GM23248 (cell line): ENCODE results near the gene CHST3. TPM values are rescaled to one million over a fixed set of nuclear protein-coding genes. Genes with fewer than 3 reads are reported as not detected.

Experiments
- DNase-seq: peaks from one replicate; pipeline ENCODE4 v3.0.0-alpha.2; 2015
- H2AFZ ChIP-seq: fragments of 200-600 bp; sonication (generic); 2 replicates; pipeline ENCODE4 v1.6.1; 2016; ENCODE audit warnings: antibody characterized with exemption
- H3F3A ChIP-seq: fragments of 200-600 bp; sonication (generic); 2 replicates; pipeline ENCODE4 v1.6.1; 2016; ENCODE audit warnings: mild to moderate bottlenecking, antibody characterized with exemption, mixed run types; ENCODE audit not compliant: insufficient read depth
- H3K27ac ChIP-seq: fragments of 200-600 bp; sonication (generic); 2 replicates; pipeline ENCODE4 v1.5.1; 2016; ENCODE audit warnings: mild to moderate bottlenecking
- H3K27me3 ChIP-seq: fragments of 200-600 bp; sonication (generic); replicated peaks from 2 replicates; pipeline ENCODE4 v1.6.1; 2016; ENCODE audit warnings: mild to moderate bottlenecking; ENCODE audit not compliant: insufficient read depth
- H3K36me3 ChIP-seq: fragments of 200-600 bp; sonication (generic); 2 replicates; pipeline ENCODE4 v1.6.1; 2016; ENCODE audit warnings: low read depth, mild to moderate bottlenecking
- H3K4me1 ChIP-seq: fragments of 200-600 bp; sonication (generic); 2 replicates; pipeline ENCODE4 v1.6.1; 2016; ENCODE audit warnings: mild to moderate bottlenecking; ENCODE audit not compliant: insufficient read depth
- H3K4me2 ChIP-seq: fragments of 200-600 bp; sonication (generic); one replicate; pipeline ENCODE4 v1.6.1; 2016; ENCODE audit warnings: mild to moderate bottlenecking; ENCODE audit not compliant: unreplicated experiment
- H3K4me3 ChIP-seq: fragments of 200-600 bp; sonication (generic); 2 replicates; pipeline ENCODE4 v1.5.1; 2016; ENCODE audit warnings: mild to moderate bottlenecking
- H3K79me2 ChIP-seq: fragments of 200-600 bp; sonication (generic); 2 replicates; pipeline ENCODE4 v1.6.1; 2016; ENCODE audit warnings: mild to moderate bottlenecking; ENCODE audit not compliant: insufficient read depth
- H3K9ac ChIP-seq: fragments of 200-600 bp; sonication (generic); 2 replicates; pipeline ENCODE4 v1.6.1; 2016; ENCODE audit warnings: mild to moderate bottlenecking
- H3K9me2 ChIP-seq: fragments of 200-600 bp; sonication (generic); 2 replicates; pipeline ENCODE4 v1.6.1; 2016; ENCODE audit warnings: mixed run types, mild to moderate bottlenecking, moderate library complexity; ENCODE audit not compliant: insufficient read depth
- H3K9me3 ChIP-seq: fragments of 200-600 bp; sonication (generic); one replicate; pipeline ENCODE4 v1.6.1; 2017; ENCODE audit warnings: low read depth
- H4K20me1 ChIP-seq: fragments of 200-600 bp; sonication (generic); 2 replicates; pipeline ENCODE4 v1.6.0; 2016; ENCODE audit not compliant: insufficient read depth
- EZH2 ChIP-seq: fragments of 200-600 bp; sonication (generic); IDR thresholded peaks from 2 replicates; pipeline ENCODE4 v1.6.1; 2018; ENCODE audit warnings: antibody characterized with exemption, mild to moderate bottlenecking; ENCODE audit not compliant: insufficient read depth, poor library complexity, severe bottlenecking
- EZH2phosphoT487 ChIP-seq: fragments of 200-600 bp; sonication (generic); IDR thresholded peaks from 2 replicates; pipeline ENCODE4 v1.6.1; 2018; ENCODE audit warnings: antibody characterized with exemption, moderate library complexity, mild to moderate bottlenecking, low read depth; ENCODE audit not compliant: insufficient read depth
- WGBS, 2 experiments: methylation state at CpG; one replicate each; pipeline ENCODE4 v1.1.6; 2015 to 2017; ENCODE audit warnings: low lambda C conversion rate in 2 of 2, low coverage in 1 of 2; ENCODE audit errors: missing lambda C conversion rate in 2 of 2; 5-methylcytosine and 5-hydroxymethylcytosine counted together
- in situ Hi-C: fragments of 300-500 bp; cut with MboI; formaldehyde crosslinking; loops from 2 replicates; pipeline ENCODE4 v1.15.0; 2020
- polyA plus RNA-seq: library from polyadenylated mRNA; unstranded; fragments of >200 nt; fragmentation: Nextera tagmentation; extraction: Ambion mirVana; gene quantifications from 2 replicates; pipeline ENCODE4 v1.2.1, GENCODE V29; 2016
- total RNA-seq: library from RNA; depleted of rRNA; stranded (reverse); fragments of >200 nt; shearing (Covaris generic); gene quantifications from 2 replicates; pipeline ENCODE4 v1.2.3, GENCODE V29; 2014

Gene CHST3
- total and polyA plus RNA-seq, 2 experiments from 2014 or later: 10.7 to 42.2 TPM

DNA sequence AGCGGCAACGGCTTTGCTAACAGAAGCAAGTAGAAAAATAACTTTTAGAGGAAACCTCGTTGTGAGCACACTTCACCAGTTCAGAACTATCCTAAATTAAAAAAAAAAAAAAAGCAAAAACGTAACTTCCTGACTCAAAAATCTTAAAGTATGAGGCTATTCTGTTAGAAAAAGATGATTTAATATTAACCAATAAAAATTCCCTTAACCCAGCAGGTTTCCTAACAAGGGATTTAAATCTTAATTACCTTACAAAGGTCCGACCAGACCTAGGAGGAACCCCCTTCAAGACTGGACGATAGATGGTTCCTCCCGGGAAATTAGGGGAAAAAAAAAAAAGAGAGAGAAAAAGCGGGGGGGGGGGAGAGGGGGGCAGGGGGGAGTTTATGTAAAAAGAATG is 22.9 kb upstream of the CHST3 start:
- no peaks in the 10 kb centered on the region for H3K27me3 ChIP-seq
- DNase-seq: no peak
- WGBS, 2 experiments: 39 to 47% methylated on average over 7 to 8 of the region's 8 CpGs

DNA sequence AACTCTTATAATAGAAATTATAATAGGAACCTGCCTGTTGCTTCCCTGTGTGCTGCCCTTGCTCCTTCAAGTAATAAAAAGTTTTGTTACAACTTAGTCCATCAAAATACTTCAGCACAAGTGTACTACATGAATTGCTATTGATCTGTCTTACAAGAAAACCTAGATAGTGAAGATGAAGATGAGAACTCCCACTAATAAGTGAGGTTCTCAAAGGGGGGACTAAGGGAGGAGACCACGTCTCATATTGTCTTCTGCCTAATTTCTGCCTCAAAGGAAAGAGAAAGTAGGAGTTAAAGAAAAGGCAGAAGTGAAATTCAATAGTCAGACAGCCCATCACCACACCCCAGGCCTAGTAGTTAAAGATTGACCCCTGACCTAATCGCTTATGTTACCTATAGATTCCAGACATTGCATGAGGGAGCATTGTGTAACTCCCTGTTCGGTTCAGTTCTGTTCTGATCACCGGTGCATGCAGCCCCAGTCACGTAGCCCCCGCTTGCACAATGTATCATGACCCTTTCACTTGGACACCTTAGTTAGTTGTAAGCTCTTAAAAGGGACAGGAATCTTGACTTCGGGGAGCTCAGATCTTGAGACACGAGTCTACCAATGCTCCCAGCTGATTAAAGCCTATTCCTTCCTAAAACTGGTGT is 18.2 kb upstream of the CHST3 start:
- Histone ChIP-seq H3K36me3 (no peaks in the 10 kb centered on the region), H3K27me3 (peaks cover 6% of the 10 kb centered on the region; the same call in 1 of the 2 replicates), H2AFZ (no peak overlapping the region), H3K27ac (no peak overlapping the region), H3K9me3 (peaks cover 6% of the 10 kb centered on the region), H3K9ac (no peak overlapping the region), H3K79me2 (no peaks in the 10 kb centered on the region), H3K9me2 (no peaks in the 10 kb centered on the region), H3K4me3 (no peak overlapping the region), H3K4me1 (no peaks in the 10 kb centered on the region), H3F3A (no peaks in the 10 kb centered on the region), H4K20me1 (no peaks in the 10 kb centered on the region), H3K4me2 (no peak overlapping the region)
- no peak for DNase-seq
- in situ Hi-C loops: loop anchor here (5.0 to 25.0 kb wide), 2 partner anchors 101 to 266 kb away; partner anchors contain the start of genes ANAPC16 and ASCC1
- no peak for TF ChIP-seq EZH2
- WGBS, 2 experiments: 62 to 63% methylated on average over 8 of the region's 8 CpGs

More for the DNA sequence above, 22.9 kb upstream of the CHST3 start:
- no peaks in the 10 kb centered on the region for H3K36me3 ChIP-seq
- no peaks in the 10 kb centered on the region for H3K9me2 ChIP-seq
- no peak for TF ChIP-seq EZH2
- TF ChIP-seq EZH2phosphoT487: no peak
- H3K4me1 ChIP-seq: no peaks in the 10 kb centered on the region
- H4K20me1 ChIP-seq: no peaks in the 10 kb centered on the region
- in situ Hi-C loops: loop anchor here (25.0 kb wide), 1 partner anchor 271 kb away; the partner anchor contains the start of genes ANAPC16 and ASCC1
- H3K9ac ChIP-seq: no peak overlapping the region
- no peaks in the 10 kb centered on the region for H3F3A ChIP-seq
- H3K9me3 ChIP-seq: peaks cover 2% of the 10 kb centered on the region
- no peaks in the 10 kb centered on the region for H3K79me2 ChIP-seq
- H3K4me2 ChIP-seq: no peak overlapping the region
- no peak overlapping the region for H2AFZ ChIP-seq
- H3K4me3 ChIP-seq: no peak overlapping the region
- no peak overlapping the region for H3K27ac ChIP-seq

DNA sequence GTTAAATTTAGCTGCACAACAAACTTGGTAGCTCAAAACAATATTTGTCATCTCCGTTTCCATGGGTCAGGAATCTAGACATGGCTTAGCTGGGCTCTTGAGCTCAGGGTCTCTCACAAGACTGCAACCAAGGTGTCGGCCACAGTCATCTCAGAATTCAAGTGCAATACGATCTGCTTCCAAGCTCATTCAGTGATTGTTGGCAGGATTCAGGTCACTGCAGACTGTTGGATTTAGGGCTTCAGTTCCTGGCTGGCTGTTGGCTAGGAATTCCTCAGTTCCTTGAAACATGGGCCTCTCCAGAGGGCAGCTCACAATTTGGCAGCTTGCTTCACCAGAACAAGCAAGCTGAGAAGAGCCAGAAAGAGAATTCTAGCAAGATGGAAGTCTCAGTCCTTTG is 17.5 kb upstream of the CHST3 start:
- H3K4me3 ChIP-seq: no peak overlapping the region
- H4K20me1 ChIP-seq: no peaks in the 10 kb centered on the region
- no peak for DNase-seq
- no peaks in the 10 kb centered on the region for H3K4me1 ChIP-seq
- no peak overlapping the region for H2AFZ ChIP-seq
- peaks cover 6% of the 10 kb centered on the region; the same call in 1 of the 2 replicates for H3K27me3 ChIP-seq
- no peaks in the 10 kb centered on the region for H3K36me3 ChIP-seq
- no peaks in the 10 kb centered on the region for H3F3A ChIP-seq
- in situ Hi-C loops: loop anchor here (5.0 to 25.0 kb wide), 2 partner anchors 101 to 266 kb away; partner anchors contain the start of genes ANAPC16 and ASCC1
- no peak overlapping the region for H3K27ac ChIP-seq
- H3K9me2 ChIP-seq: no peaks in the 10 kb centered on the region
- WGBS, 2 experiments: 32 to 35% methylated on average over 3 of the region's 3 CpGs
- H3K4me2 ChIP-seq: no peak overlapping the region
- H3K9me3 ChIP-seq: peaks cover 6% of the 10 kb centered on the region
- H3K9ac ChIP-seq: no peak overlapping the region
- no peaks in the 10 kb centered on the region for H3K79me2 ChIP-seq
- no peak for TF ChIP-seq EZH2phosphoT487
- TF ChIP-seq EZH2: no peak

DNA sequence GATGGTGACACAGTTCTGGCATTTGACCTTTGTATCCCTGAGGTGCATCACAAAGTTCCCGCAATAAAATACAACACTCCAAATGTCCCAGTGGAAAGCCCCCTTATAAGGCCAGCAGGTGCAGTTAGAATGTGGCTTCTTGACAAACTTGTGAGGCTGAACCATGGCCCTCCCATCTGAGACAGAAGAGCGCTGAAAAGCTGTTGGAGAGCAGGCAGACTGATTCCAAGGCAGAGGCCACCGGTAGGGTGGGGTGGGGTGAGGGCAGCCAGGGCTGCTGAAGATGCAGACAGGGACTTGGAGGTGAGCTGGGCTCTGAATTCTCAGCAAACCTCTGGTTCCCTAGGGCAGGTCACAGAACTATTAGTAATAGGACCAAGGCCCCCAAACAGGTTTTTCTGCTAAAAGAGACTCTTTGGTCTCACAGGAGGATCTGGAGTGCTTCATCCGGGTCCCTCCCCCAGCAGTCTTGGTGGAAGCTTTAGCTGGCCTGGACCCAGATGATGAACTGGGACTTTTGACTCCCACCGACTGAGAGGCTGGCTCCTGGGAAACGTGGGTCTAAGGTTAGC is 15.6 kb upstream of the CHST3 start:
- Histone ChIP-seq H3K4me2 (no peak overlapping the region), H3K9ac (no peak overlapping the region), H3F3A (no peaks in the 10 kb centered on the region), H3K27ac (no peak overlapping the region), H2AFZ (no peak overlapping the region), H3K36me3 (no peaks in the 10 kb centered on the region), H3K9me2 (no peaks in the 10 kb centered on the region), H4K20me1 (no peaks in the 10 kb centered on the region), H3K4me3 (no peak overlapping the region), H3K9me3 (peaks cover 6% of the 10 kb centered on the region), H3K27me3 (peaks cover 6% of the 10 kb centered on the region; the same call in 1 of the 2 replicates), H3K79me2 (no peaks in the 10 kb centered on the region), H3K4me1 (0 out of 2 replicates have a peak, but pooled peaks cover 3% of the 10 kb centered on the region)
- TF ChIP-seq EZH2 (no peak), EZH2phosphoT487 (no peak)
- in situ Hi-C loops: loop anchor here (5.0 to 25.0 kb wide), 2 partner anchors 99 to 264 kb away; partner anchors contain the start of genes ANAPC16 and ASCC1
- DNase-seq: no peak
- WGBS, 2 experiments: 42 to 44% methylated on average over 6 of the region's 6 CpGs
